SU-DHL-6 (cell line): ENCODE results near the gene NRXN2.

Experiments
- CTCF ChIP-seq: fragments of 200-600 bp; sonication (generic); IDR thresholded peaks from one replicate; pipeline ENCODE4 v1.5.1; 2017; ENCODE audit warnings: antibody characterized with exemption, mild to moderate bottlenecking, low read length, moderate library complexity; ENCODE audit not compliant: insufficient read depth, poor library complexity, severe bottlenecking
- EZH2phosphoT487 ChIP-seq: fragments of 200-600 bp; sonication (generic), shearing (Covaris generic); conservative IDR thresholded peaks from 2 replicates; pipeline ENCODE4 v1.6.1; 2018; ENCODE audit warnings: mild to moderate bottlenecking, antibody characterized with exemption, low read length, moderate library complexity, mixed read lengths

GRCh38 chr11:64642418-64642735 is 80.6 kb downstream of the NRXN2 start:
- TF ChIP-seq CTCF (no peak), EZH2phosphoT487 (no peak)
